ENCODE data around the gene XAB2. TPM values are rescaled to one million over a fixed set of nuclear protein-coding genes. Genes with fewer than 3 reads are reported as not detected.
"Not testable (repeated sequence)": the region's sequence is repeated elsewhere in the genome, so short reads cannot be mapped to it uniquely, and the experiment has no call there.

XAB2 gene
- total RNA-seq, 1 donor from 2014 or later, result 21.8 TPM

DNA sequence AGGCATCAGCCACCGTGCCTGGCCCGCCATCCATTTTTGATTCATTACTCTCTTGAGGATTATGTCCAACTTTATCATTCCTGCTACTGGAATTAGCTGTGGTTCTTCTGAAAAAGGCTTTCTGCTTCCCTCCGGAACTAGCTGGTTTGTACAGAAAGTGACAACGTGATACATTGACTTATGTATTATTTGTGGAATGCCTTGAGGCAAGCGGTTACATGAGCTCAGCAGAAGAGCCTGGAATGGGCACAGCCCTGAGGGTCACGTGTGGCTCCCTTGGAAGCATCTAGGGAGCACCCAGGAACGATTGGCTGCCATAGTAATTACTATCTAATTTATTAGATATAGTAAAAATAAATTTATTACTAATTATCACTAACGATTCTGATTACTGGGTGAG is 25.1 kb upstream of the XAB2 start:
- intact Hi-C loops (cut with DNase I), result loop anchor here (5.0 kb wide), 1 partner anchor 143 kb away; no protein-coding TSS in a partner anchor
- no peak for DNase-seq (ENCODE audit: low spot score)

DNA sequence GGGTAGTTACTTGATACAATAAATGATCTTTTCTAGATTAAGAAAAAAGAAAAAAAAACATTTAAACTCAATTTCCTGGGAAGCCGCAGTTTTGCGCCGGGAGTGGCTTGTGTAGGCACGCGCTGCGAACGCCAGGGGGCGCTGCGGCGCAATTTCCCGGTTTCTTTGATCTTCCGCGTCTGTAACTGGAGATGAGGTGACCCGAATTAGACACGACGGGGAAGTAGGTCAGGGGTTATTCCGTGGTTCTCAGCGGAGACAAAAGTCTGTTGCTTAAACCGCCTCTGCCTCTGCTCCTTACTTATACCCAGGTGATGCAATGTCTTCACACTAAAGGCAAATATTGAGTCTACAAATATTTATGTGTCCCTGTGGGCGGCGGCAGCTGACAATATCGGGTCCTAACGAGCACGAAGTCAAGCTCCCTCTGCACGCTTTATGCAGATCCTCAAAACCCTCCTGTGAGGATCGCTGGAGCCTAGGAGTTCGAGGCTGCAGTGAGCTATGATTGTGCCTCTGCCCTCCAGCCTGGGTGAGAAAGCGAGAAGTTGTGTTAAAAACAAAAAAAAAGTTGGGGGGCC is 22.8 kb upstream of the XAB2 start:
- peak; percentile 95 for DNase-seq (ENCODE audit: low spot score)
- intact Hi-C loops (cut with DNase I), result loop anchor here (2.0 to 5.0 kb wide), 2 partner anchors 29 to 145 kb away; partner anchors contain the start of gene TRAPPC5

DNA sequence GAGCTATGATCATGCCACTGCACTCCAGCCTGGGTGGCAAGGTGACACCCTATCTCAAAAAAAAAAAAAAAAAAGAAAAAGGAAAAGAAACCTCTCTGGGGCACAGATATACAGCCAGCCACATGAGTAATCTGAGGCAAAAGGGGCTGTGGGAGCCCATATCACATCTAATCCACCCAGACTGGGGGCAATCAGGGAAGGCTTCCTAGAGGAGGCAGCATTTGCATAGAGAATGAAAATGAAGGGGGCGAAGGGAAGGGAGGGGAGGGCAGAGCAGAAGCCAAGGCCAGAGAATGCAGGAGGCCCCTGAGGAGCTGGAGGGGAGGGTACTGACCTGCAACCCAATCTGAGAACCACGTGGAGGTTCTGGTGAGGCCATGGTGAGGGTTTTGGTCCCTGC is 20.8 kb upstream of the XAB2 start:
- no peak for DNase-seq (ENCODE audit: low spot score)
- intact Hi-C loops (cut with DNase I), result loop anchor here (5.0 kb wide), 1 partner anchor 147 kb away; no protein-coding TSS in a partner anchor

DNA sequence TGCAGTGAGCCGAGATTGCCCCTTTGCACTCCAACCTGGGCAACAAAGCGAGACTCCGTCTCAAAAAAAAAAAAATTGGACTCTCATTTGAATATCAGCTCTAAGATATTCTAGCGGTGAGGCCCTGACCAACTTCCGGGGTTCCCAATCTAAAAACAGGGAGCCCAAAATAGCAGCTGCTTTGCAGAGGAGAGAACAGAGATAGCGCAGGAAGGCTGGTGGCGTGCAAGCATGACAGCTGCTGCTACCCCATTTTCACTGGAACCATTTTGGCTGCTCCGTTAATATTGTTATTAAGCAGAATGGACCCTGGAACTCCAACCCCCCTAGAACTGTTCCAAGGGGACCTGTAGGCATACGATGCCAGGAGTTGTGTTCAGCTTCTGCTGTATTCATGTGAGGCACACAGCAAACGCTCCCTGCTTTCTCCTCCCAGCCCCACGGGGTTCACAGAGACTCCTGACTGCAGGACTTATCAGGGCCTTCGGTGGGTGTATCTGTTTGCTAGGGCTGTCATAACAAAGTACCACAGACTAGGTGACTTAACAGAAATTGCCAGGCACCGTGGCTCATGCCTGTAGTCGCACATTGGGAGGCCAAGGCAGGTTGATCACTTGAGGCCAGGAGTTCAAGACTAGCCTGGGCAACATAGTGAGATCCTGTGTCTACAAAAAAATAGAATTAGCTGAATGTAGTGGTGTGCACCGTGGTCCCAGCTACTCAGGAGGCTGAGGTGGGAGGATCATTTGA is 19.1 kb upstream of the XAB2 start:
- no peak for DNase-seq (ENCODE audit: low spot score)
- intact Hi-C loops (cut with DNase I), result no loop called here

DNA sequence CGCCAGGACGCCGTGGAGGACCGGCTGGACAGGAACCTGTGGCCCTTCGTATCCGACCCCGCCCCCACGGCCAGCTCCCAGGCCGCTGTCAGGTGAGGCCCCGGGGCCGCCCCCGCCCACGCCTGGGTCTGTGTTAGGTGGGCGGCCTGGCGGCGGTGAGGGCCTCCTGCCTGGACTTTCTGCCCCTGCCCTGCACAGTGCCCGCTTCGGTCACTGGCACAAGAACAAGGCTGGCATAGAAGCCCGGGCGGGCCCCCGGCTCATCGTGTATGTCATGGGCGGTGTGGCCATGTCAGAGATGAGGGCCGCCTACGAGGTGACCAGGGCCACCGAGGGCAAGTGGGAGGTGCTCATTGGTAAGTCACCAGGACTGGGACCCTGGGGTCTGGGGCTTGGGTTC is 17.8 kb upstream of the XAB2 start:
- intact Hi-C loops (cut with DNase I), result no loop called here

DNA sequence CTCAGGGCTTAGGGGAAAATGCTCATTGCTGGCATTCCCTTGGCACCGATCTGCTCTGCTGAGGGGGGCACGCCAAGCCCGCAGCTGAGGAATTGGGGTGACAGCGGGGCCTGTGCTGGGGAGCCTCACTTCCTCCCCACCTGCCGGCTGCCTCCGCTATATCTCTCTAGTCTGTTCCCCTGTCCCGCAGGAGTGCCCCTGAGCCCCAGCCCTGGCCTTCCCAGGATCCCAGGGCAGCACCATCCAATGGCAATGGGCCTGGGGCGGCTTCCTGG is 17.0 kb upstream of the XAB2 start:
- no peak for DNase-seq (ENCODE audit: low spot score)
- intact Hi-C loops (cut with DNase I), result no loop called here

More for the DNA sequence above, 17.8 kb upstream of the XAB2 start:
- DNase-seq (ENCODE audit: low spot score), result no peak

DNA sequence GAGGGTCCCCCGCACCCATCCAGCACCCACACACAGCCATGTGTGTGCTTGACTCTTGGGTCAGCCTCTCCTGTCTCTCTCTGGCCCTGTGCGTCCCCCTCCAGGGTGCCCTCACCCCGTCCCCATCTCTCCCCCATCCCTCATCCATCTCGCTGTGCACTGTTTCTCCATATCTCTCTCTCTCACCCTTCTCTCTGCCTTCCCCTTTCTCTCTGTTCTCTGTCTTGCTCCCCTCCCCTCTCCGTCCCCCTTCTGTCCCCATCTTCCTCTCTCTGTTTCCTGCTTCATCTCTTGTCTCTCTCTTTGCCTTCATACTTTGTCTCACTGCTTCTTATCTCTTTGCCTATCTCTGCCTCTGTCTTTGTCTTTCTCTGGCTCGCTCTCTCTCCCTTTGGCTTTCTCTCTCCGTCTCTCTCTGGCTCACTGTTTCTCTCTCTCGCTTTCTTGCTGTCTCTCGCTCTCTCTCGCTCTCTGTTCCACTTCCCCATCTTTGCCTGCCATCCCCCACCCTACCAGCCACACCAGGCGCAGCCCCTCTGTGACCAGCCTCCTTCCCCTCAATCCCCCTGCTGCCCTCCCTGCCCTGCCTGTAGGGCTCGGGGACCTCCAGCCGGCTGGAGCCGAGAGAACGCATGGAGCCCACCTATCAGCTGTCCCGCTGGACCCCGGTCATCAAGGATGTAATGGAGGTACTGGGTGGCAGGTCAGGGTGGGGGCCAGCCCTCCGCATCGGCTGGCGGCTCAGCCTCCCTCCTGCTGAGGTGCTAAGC is 16.5 kb upstream of the XAB2 start:
- intact Hi-C loops (cut with DNase I), result no loop called here

DNA sequence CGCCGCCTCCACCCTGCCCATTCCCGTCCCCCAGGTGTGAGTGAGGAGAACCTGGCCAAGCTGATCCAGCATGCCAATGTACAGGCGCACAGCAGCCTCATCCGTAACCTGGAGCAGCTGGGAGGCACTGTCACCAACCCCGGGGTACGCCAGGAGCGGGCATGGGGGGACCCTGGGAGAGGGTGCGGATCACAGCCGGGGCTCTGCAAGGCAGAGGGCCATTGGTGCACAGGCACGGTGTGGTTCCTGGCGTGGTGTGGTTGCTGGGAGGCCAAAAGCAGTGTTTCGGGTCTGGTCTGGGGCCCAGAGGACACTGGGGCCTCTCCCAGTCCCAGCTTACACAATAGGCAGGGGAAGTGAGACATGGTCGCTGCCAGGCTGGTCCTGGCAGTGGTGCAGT is 15.8 kb upstream of the XAB2 start:
- intact Hi-C loops (cut with DNase I), result no loop called here
- no peak for DNase-seq (ENCODE audit: low spot score)

More for the DNA sequence above, 16.5 kb upstream of the XAB2 start:
- DNase-seq (ENCODE audit: low spot score), result no peak

DNA sequence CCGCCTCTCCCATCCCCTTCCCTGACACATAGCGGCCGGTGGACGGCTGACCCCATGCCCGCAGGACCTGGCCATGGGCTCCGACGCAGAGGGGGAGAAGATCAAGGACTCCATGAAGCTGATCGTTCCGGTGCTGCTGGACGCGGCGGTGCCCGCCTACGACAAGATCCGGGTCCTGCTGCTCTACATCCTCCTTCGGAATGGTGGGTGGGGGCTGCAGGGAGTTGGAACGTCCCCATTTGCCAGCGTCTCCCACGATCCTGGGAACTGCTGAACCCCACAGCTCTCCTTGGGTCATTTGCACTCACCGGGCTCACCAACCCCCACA is 15.2 kb upstream of the XAB2 start:
- intact Hi-C loops (cut with DNase I), result no loop called here
- DNase-seq (ENCODE audit: low spot score), result no peak

DNA sequence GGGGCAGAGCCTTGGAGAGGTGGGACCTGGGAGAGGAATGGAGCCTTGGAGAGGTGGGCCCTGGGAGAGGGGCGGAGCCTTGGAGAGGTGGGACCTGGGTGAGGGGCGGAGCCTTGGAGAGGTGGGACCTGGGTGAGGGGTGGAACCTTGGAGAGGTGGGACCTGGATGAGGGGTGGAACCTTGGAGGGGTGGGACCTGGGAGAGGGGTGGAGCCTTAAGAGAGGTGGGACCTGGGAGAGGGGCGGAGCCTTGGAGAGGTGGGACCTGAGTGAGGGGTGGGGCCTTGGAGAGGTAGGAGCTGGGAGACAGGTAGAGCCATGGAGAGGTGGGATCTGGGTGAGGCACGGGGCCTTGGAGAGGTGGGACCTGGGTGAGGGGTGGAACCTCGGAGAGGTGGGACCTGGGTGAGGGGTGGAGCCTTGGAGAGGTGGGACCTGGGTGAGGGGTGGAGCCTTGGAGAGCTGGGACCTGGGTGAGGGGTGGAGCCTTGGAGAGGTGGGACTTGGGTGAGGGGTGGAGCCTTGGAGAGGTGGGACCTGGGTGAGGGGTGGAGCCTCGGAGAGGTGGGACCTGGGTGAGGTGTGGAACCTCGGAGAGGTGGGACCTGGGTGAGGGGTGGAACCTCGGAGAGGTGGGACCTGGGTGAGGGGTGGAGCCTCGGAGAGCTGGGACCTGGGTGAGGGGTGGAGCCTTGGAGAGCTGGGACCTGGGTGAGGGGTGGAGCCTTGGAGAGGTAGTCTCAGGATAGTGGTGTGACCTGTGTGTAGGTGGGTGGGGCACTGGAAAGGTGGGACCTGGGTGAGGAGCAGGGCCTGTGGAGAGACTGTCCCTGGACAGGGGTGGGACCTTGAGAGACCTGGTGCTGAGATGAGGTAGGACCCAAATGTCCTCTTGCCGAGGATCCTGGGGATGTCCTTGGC is 14.5 kb upstream of the XAB2 start:
- DNase-seq (ENCODE audit: low spot score); intact Hi-C loops (cut with DNase I): not testable (repeated sequence)

DNA sequence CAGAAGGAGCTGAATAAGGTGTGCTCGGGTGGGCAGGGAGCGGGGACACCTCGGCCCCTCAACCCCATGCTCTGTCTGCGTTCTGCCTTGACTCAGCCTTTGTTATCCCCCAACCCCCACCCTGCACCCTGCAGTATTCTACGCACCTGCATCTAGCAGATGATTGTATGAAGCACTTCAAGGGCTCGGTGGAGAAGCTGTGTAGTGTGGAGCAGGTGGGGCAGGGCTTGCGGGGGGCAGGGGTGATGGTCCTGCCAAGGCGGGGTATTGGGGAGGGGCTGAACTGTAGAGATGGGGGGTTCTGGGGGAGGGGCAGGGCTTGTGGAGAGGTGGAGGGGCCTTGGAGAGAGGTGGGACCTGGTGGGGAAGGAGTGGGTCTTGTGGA is 13.7 kb upstream of the XAB2 start:
- intact Hi-C loops (cut with DNase I), result no loop called here
- no peak for DNase-seq (ENCODE audit: low spot score)

DNA sequence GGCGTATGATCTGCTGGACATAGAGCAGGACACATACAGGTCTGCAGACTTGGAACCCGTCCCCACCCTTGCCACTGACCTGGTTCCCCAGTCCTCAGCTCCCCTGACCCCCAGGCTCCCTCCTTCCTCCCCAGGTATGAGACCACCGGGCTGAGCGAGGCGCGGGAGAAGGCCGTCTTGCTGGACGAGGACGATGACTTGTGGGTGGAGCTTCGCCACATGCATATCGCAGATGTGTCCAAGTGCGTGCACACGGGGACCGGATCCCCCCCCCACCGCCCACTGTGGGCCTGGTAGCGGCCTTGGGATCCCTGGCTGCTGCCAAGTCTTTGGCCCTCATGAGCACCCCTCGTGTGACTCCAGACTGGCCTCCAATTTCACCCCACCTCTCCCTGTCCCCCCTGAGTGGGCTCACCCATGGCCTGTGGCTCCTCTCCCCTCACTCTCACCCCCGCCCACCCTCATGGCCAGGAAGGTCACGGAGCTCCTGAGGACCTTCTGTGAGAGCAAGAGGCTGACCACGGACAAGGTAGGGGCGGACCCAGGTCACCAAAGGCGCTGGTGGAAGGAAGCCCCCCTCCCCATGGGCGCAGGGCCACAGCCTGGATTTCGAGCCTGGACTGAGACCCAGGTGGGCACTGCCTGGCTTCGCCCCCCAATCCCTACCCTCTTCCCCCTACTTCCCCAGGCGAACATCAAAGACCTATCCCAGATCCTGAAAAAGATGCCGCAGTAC is 13.1 kb upstream of the XAB2 start:
- intact Hi-C loops (cut with DNase I), result no loop called here
- DNase-seq (ENCODE audit: low spot score), result no peak

DNA sequence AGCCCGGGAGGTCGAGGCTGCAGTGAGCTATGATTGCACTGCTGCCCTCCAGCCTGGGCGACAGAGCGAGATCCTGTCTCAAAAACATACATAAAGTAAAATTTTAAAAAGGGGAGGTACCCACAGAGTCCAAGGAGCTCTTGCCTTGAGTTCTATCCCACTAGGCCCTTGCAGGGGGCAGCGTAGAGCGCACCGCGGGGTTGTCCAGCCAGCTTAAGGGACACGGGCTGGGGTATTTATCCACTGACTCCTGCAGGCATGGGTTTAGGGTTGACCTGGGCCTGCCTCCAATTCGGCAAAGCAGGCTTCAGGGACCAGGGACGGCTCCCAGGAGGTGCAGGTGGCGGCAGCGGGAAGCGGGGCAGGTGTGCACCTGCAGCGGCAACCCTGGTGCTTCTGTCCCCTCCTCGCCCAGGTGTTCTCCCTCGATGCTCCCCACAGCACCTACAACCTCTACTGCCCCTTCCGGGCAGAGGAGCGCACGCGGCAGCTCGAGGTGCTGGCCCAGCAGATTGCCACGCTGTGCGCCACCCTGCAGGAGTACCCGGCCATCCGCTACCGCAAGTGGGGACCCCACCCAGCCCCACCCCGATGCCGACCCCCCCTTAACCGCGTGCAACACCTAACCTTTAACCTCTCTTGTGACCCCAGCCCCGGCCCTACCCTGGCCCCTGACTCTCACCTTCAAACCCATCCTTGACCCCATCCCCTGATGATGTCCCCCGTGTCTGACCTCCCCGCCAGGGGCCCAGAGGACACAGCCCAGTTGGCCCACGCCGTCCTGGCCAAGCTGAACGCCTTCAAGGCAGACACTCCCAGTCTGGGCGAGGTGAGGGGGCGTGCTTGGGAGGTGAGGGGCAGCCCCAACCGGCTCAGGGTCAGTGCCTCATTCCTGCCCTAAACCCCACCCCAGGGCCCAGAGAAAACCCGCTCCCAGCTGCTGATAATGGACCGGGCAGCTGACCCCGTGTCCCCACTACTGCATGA is 12.2 kb upstream of the XAB2 start:
- intact Hi-C loops (cut with DNase I), result no loop called here
- no peak for DNase-seq (ENCODE audit: low spot score)

DNA sequence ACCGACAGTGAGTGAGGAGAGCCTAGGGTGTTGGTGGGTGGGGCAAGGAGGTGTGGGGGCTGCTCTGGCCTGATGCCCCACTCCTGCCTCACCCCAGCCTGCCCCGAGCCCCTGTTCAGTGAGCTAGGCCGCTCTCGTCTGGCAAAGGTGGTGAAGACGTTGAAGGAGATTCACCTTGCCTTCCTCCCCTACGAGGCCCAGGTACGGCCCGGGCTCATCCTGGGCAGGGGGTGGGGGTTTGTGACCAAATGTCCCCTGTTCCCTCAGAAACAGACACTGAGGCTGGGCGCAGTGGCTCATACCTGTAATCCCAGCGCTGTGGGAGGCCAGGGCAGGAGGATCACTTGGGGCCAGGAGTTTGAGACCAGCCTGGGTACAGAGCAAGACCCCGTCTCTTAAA is 11.5 kb upstream of the XAB2 start:
- no peak for DNase-seq (ENCODE audit: low spot score)
- intact Hi-C loops (cut with DNase I), result no loop called here

DNA sequence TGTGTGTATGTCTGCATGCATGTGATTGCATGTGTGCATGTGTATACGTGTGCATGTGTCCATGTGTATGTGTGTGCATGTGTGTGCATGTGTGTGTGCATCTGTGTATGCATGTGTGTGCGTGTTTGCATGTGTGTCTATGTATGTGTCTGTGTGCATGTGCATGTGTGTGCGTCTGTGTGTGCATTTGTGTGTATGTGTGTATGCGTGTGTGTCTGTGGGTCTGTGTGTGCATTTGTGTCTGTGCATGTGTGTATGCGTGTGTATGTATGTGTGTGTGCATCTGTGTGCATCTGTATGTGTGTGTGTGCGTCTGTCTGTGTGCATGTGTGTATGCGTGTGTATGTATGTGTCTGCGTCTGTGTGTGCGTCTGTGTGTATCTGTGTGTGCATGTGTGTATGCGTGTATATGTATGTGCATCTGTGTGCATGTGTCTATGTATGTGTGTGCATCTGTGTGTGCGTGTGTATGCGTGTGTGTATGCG is 10.6 kb upstream of the XAB2 start:
- intact Hi-C loops (cut with DNase I), result no loop called here
- DNase-seq (ENCODE audit: low spot score), result no peak

DNA sequence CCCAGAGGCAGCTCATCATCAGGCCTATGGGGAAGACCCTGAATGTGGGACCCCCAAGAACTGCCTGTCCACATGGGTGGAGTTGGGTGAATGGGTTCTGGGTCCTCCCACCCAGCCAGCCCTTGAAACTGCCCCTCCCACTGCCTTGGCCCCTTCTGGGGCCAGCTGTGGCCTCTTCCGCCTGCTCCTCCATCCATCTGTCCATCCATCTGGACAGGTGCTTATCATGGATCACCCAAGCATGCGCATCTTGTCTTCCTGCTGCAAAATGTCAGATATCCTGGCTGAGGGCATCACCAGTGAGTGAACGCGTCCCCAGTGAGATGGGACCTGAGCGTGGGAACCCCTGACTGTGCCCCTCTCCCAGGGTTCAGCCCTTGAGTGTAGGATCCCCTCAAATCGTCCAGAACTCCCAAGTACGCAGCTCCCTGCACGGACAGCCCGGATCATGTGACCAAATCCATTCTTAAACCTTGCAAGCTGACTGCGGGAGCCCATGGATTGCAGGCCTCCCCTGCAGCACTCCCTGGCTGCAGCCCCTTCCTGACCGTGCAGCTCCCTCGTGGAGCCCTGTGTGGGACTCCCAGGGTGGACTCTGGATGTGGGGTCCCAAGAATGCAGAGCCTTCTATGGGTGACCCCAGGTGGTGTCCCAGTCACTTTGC is 9.6 kb upstream of the XAB2 start:
- no peak for DNase-seq (ENCODE audit: low spot score)
- intact Hi-C loops (cut with DNase I), result no loop called here

All from cardiac septum (tissue), 1 donor.